SK-N-SH treated with all-trans-retinoic acid at 6 μM for 48 hours (cell line): Measurements from ENCODE around the gene NOP56.
"Not testable (repeated sequence)": the region's sequence is repeated elsewhere in the genome, so short reads cannot be mapped to it uniquely, and the experiment has no call there.

Experiments used
- ATAC-seq: fragments of 200-7000 bp; cut with Tn5 transposase; 3 replicates; pipeline ENCODE4 v1.9.1; 2020; ENCODE audit warnings: mild to moderate bottlenecking, moderate library complexity
- ARNTL ChIP-seq: fragments of 450-650 bp; formaldehyde crosslinking; IDR thresholded peaks from 2 replicates; pipeline ENCODE4 v1.5.0; 2020; ENCODE audit warnings: low read depth, mild to moderate bottlenecking, moderate library complexity, borderline replicate concordance
- BACH2 ChIP-seq: fragments of 250-450 bp; sonication (Bioruptor Pico); IDR thresholded peaks from 2 replicates; pipeline ENCODE4 v1.9.0; 2021; ENCODE audit warnings: mild to moderate bottlenecking, borderline replicate concordance
- CSDC2 ChIP-seq: fragments of 250-450 bp; sonication (Bioruptor Pico); IDR thresholded peaks from 2 replicates; pipeline ENCODE4 v1.5.0; 2020; ENCODE audit warnings: mild to moderate bottlenecking, moderate library complexity
- ESRRG ChIP-seq: fragments of 250-450 bp; sonication (Bioruptor Pico); IDR thresholded peaks from 2 replicates; pipeline ENCODE4 v1.6.1; 2021; ENCODE audit warnings: mild to moderate bottlenecking
- GLIS3 ChIP-seq: fragments of 250-450 bp; sonication (Bioruptor Pico); IDR thresholded peaks from 2 replicates; pipeline ENCODE4 v1.5.0; 2020; ENCODE audit warnings: mild to moderate bottlenecking, moderate library complexity
- ISL1 ChIP-seq: fragments of 250-450 bp; sonication (Bioruptor Pico); IDR thresholded peaks from 2 replicates; pipeline ENCODE4 v2.1.2; 2022; ENCODE audit warnings: mild to moderate bottlenecking, moderate library complexity
- OSR1 ChIP-seq: fragments of 250-450 bp; sonication (Bioruptor Pico); IDR thresholded peaks from 2 replicates; pipeline ENCODE4 v1.8.0; 2022; ENCODE audit warnings: moderate library complexity, mild to moderate bottlenecking, inconsistent platforms
- PPARA ChIP-seq: fragments of 250-450 bp; sonication (Bioruptor Pico); IDR thresholded peaks from 2 replicates; pipeline ENCODE4 v1.5.0; 2020; ENCODE audit warnings: mild to moderate bottlenecking, borderline replicate concordance
- RARB ChIP-seq: fragments of 250-450 bp; sonication (Bioruptor Pico); IDR thresholded peaks from 2 replicates; pipeline ENCODE4 v1.8.0; 2021; ENCODE audit warnings: mild to moderate bottlenecking, moderate library complexity
- SNAI2 ChIP-seq: fragments of 250-450 bp; sonication (Bioruptor Pico); IDR thresholded peaks from 2 replicates; pipeline ENCODE4 v1.5.0; 2020; ENCODE audit warnings: mild to moderate bottlenecking, moderate library complexity
- TOX ChIP-seq: fragments of 250-450 bp; sonication (Bioruptor Pico); IDR thresholded peaks from 2 replicates; pipeline ENCODE4 v1.8.0; 2021; ENCODE audit warnings: mild to moderate bottlenecking, moderate library complexity, borderline replicate concordance
- ZC3H10 ChIP-seq: fragments of 250-450 bp; sonication (Bioruptor Pico); IDR thresholded peaks from 2 replicates; pipeline ENCODE4 v1.5.1; 2021; ENCODE audit warnings: mild to moderate bottlenecking, moderate library complexity
- ZFP3 ChIP-seq: fragments of 250-450 bp; sonication (Bioruptor Pico); IDR thresholded peaks from 2 replicates; pipeline ENCODE4 v1.5.0; 2020; ENCODE audit warnings: mild to moderate bottlenecking, moderate library complexity
- ZFP30 ChIP-seq: fragments of 450-650 bp; formaldehyde crosslinking; IDR thresholded peaks from 2 replicates; pipeline ENCODE4 v1.5.0; 2022; ENCODE audit warnings: mild to moderate bottlenecking, moderate library complexity
- ZNF565 ChIP-seq: fragments of 450-650 bp; formaldehyde crosslinking; conservative IDR thresholded peaks from 2 replicates; pipeline ENCODE4 v1.5.0; 2020; ENCODE audit warnings: low read depth, mild to moderate bottlenecking, moderate library complexity
- ZNF70 ChIP-seq: fragments of 450-650 bp; formaldehyde crosslinking; IDR thresholded peaks from 2 replicates; pipeline ENCODE4 v1.5.0; 2020; ENCODE audit warnings: mild to moderate bottlenecking, moderate library complexity
- ZNF8 ChIP-seq: fragments of 450-650 bp; formaldehyde crosslinking; IDR thresholded peaks from 2 replicates; pipeline ENCODE4 v1.5.0; 2020; ENCODE audit warnings: mild to moderate bottlenecking, moderate library complexity
- TF ChIP-seq, protein P1 (sequence below): fragments of 250-450 bp; sonication (Bioruptor Pico); IDR thresholded peaks from 2 replicates; pipeline ENCODE4 v1.8.0; 2020; ENCODE audit warnings: mild to moderate bottlenecking, moderate library complexity, borderline replicate concordance
- TF ChIP-seq, protein P2 (sequence below): fragments of 250-450 bp; sonication (Bioruptor Pico); IDR thresholded peaks from 2 replicates; pipeline ENCODE4 v1.5.1; 2020; ENCODE audit warnings: low read depth, mild to moderate bottlenecking, moderate library complexity
- TF ChIP-seq, protein P3 (sequence below): fragments of 250-450 bp; sonication (Bioruptor Pico); IDR thresholded peaks from 2 replicates; pipeline ENCODE4 v1.8.0; 2021; ENCODE audit warnings: low read depth, mild to moderate bottlenecking, moderate library complexity, borderline replicate concordance
- TF ChIP-seq, protein P4 (sequence below): fragments of 250-450 bp; sonication (Bioruptor Pico); IDR thresholded peaks from 2 replicates; pipeline ENCODE4 v1.5.1; 2021; ENCODE audit warnings: mild to moderate bottlenecking, moderate library complexity

Gene NOP56

DNA sequence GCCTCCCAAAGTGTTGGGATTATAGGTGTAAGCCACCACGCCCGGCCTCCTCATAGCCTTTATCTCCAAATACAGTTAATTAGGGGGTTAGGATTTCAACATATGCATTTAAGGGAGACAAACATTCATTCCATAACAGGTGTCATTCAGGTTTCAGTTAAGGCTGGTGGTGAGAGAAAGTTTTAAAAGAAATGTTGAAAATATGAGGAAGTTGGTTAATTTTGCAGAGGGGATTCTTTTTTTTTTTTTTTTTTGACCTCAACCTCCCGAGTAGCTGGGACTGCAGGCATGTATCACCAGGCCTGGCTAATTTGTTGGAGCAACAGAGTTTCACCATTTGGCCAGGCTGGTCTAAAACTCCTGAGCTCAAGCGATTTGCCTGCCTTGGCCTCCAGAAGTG, 27.6 kb downstream of the NOP56 start (continued):
- TF ChIP-seq, protein P1, sequence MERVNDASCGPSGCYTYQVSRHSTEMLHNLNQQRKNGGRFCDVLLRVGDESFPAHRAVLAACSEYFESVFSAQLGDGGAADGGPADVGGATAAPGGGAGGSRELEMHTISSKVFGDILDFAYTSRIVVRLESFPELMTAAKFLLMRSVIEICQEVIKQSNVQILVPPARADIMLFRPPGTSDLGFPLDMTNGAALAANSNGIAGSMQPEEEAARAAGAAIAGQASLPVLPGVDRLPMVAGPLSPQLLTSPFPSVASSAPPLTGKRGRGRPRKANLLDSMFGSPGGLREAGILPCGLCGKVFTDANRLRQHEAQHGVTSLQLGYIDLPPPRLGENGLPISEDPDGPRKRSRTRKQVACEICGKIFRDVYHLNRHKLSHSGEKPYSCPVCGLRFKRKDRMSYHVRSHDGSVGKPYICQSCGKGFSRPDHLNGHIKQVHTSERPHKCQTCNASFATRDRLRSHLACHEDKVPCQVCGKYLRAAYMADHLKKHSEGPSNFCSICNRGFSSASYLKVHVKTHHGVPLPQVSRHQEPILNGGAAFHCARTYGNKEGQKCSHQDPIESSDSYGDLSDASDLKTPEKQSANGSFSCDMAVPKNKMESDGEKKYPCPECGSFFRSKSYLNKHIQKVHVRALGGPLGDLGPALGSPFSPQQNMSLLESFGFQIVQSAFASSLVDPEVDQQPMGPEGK (CRISPR knock-in tag), result no peak
- TF ChIP-seq ZNF70 (CRISPR knock-in tag), result no peak

DNA sequence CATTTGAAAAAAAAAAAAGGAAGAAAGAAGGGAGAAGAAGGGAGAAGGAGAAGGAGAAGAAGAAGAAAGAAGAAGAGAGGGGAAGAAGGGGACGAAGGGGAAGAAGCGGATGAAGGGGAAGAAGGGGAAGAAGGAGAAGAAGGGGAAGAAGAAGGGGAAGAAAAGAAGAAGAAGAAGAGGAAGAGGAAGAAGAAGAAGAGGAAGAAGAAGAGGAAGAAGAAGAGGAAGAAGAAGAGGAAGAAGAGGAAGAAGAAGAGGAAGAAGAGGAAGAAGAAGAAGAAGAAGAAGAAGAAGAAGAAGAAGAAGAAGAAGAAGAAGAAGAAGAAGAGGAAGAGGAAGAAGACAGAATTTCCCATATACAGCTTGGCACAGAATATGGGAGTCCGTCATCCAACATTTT, 29.6 kb downstream of the NOP56 start:
- ATAC-seq, result not testable (repeated sequence)

DNA sequence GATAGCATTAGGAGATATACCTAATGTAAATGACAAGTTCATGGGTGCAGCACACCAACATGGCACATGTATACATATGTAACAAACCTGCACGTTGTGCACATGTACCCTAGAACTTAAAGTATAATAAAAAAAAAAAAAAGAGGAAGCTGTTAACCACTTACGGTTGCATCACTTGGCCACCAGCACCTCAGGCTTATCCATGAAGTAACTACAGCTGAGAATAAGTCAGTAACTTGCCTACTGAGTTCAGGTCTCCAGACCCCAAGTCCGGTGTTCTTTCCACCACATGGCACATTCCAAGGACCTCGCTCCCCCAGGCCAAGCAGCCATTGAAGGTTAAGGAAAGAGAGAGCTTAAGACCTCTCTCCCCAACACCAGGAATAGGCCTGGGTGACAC, 32.4 kb downstream of the NOP56 start:
- not testable (repeated sequence) for ATAC-seq

DNA sequence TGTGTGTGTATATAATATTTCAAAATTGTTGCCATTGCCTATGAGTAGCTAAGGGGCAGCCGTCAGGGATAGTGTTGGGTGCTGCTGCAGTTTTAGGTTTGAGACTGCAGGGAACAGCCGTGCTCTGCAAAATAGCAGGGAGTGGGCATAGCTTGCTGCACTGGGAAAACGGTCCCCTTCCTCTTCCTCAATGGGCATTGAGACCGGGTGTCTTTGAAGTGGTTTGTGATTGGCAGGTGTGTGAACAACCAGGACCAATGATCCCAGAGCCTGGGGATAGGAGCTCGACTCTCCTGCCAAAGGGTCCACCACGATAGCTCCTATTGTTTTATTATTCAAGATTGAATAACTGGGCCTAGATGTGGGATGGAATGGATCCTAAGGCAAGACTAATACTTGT, 35.1 kb downstream of the NOP56 start:
- ATAC-seq, result no peak
- TF ChIP-seq BACH2 (CRISPR knock-in tag) (no peak), CSDC2 (no peak)

DNA sequence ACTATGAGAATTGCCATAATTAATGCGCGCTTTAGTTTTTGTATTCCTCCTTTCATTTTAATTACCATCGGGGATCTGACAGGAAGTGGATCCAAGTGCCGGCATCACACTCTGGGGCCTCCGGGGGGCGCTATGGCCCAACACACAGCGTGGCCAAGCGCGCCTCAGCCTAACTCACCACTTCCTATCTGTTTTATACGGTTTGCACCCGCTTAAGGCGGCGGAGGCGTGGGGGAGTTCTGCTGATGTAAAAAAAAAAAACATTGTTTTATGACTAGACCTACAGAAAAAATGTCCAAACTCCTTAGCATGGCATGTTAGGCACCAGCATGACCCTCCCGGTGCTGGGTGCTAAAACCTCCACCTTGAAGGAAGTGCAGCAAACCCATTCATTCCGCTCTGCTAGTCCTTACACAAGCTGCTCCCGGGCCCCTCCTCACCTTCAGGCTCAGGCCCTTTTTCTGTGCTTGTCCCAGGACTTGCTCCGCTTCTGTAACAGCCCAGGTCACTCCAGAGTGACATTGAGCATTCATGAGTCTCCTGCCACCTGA, 35.7 kb downstream of the NOP56 start:
- ATAC-seq, result peak; percentile 64
- TF ChIP-seq, protein P1 (CRISPR knock-in tag), result no peak
- TF ChIP-seq ZNF8 (CRISPR knock-in tag) (no peak), OSR1 (CRISPR knock-in tag) (no peak), ZNF565 (CRISPR knock-in tag) (no peak), CSDC2 (no peak), ISL1 (CRISPR knock-in tag) (no peak), GLIS3 (CRISPR knock-in tag) (no peak), SNAI2 (no peak), ESRRG (CRISPR knock-in tag) (no peak), TOX (CRISPR knock-in tag) (no peak), RARB (no peak), ARNTL (CRISPR knock-in tag) (no peak), ZFP3 (CRISPR knock-in tag) (no peak), BACH2 (CRISPR knock-in tag) (no peak), ZFP30 (CRISPR knock-in tag) (no peak), ZC3H10 (CRISPR knock-in tag) (no peak), PPARA (no peak)
- TF ChIP-seq, protein P2, sequence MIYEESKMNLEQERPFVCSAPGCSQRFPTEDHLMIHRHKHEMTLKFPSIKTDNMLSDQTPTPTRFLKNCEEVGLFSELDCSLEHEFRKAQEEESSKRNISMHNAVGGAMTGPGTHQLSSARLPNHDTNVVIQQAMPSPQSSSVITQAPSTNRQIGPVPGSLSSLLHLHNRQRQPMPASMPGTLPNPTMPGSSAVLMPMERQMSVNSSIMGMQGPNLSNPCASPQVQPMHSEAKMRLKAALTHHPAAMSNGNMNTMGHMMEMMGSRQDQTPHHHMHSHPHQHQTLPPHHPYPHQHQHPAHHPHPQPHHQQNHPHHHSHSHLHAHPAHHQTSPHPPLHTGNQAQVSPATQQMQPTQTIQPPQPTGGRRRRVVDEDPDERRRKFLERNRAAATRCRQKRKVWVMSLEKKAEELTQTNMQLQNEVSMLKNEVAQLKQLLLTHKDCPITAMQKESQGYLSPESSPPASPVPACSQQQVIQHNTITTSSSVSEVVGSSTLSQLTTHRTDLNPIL (CRISPR knock-in tag), result no peak
- TF ChIP-seq, protein P3, sequence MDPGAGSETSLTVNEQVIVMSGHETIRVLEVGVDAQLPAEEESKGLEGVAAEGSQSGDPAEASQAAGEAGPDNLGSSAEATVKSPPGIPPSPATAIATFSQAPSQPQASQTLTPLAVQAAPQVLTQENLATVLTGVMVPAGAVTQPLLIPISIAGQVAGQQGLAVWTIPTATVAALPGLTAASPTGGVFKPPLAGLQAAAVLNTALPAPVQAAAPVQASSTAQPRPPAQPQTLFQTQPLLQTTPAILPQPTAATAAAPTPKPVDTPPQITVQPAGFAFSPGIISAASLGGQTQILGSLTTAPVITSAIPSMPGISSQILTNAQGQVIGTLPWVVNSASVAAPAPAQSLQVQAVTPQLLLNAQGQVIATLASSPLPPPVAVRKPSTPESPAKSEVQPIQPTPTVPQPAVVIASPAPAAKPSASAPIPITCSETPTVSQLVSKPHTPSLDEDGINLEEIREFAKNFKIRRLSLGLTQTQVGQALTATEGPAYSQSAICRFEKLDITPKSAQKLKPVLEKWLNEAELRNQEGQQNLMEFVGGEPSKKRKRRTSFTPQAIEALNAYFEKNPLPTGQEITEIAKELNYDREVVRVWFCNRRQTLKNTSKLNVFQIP (CRISPR knock-in tag), result no peak
- TF ChIP-seq, protein P4, sequence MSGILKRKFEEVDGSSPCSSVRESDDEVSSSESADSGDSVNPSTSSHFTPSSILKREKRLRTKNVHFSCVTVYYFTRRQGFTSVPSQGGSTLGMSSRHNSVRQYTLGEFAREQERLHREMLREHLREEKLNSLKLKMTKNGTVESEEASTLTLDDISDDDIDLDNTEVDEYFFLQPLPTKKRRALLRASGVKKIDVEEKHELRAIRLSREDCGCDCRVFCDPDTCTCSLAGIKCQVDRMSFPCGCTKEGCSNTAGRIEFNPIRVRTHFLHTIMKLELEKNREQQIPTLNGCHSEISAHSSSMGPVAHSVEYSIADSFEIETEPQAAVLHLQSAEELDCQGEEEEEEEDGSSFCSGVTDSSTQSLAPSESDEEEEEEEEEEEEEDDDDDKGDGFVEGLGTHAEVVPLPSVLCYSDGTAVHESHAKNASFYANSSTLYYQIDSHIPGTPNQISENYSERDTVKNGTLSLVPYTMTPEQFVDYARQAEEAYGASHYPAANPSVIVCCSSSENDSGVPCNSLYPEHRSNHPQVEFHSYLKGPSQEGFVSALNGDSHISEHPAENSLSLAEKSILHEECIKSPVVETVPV (CRISPR knock-in tag), result no peak
